ENCODE data around the gene RFX5.

- TF ChIP-seq EZH2 (IDR thresholded peaks at IDR 0.05; ENCODE audit: insufficient read depth, poor library complexity, severe bottlenecking) (no peak), EZH2phosphoT487 (IDR thresholded peaks at IDR 0.05; ENCODE audit: insufficient read depth, low read depth) (no peak)
These were observed 26.1 kb upstream of the RFX5 start for GRCh38 chr1:151373196-151373595.
